ENCODE results near the gene TMEM175. TPM values are rescaled to one million over a fixed set of nuclear protein-coding genes. Genes with fewer than 3 reads are reported as not detected.
A peak's percentile ranks its signal among the peaks of the same experiment; 100 is the strongest.

The TMEM175 gene
- total RNA-seq, 5 donors from 2014 or later (not counting 1 experiment from before 2014, with no cell fraction given): 44.3 to 60.9 (median 53.0) TPM

GRCh38 chr4:907691-908425, 24.4 kb upstream of the TMEM175 start:
- 93% methylated on average over 31 of the region's 35 CpGs for WGBS (ENCODE audit: insufficient coverage)
- ChIA-PET CTCF (no interaction called here), POLR2A (no interaction called here)
- Histone ChIP-seq H3K27me3 (replicated peaks in 1 of 2; ENCODE audit: control insufficient read depth in 2 of 2, extremely low read depth in 1 of 2, insufficient read depth in 2 of 2, low read length in 1 of 2) (no peaks in the 10 kb centered on the region), H3K9me3 (no peaks in the 10 kb centered on the region), H3K4me3 (ENCODE audit: control insufficient read depth in 1 of 2, extremely low read depth in 1 of 2, low read length in 1 of 2) (no peak overlapping the region), H3K27ac (ENCODE audit: low read length) (no peak overlapping the region), H3K36me3 (ENCODE audit: control insufficient read depth in 2 of 2, extremely low read depth in 1 of 2, insufficient read depth in 1 of 2, low read length in 1 of 2) (peaks cover 19 to 69% of the 10 kb centered on the region in 2 donors), H3K4me1 (ENCODE audit: control insufficient read depth in 1 of 2, extremely low read depth in 1 of 2, insufficient read depth in 2 of 2, low read length in 2 of 2) (no peaks in the 10 kb centered on the region)
- Mint-ChIP-seq H3K27me3 (no peaks in the 10 kb centered on the region), H3K27ac (no peak overlapping the region), H3K9me3 (no peaks in the 10 kb centered on the region), H3K4me1 (peaks cover 0 to 2% (median 1%) of the 10 kb centered on the region in 3 donors), H3K4me3 (no peak overlapping the region), H3K36me3 (peaks cover 30% of the 10 kb centered on the region)
- ATAC-seq (replicated peaks in 1 of 4) (no peak), DNase-seq (no peak)

- ChIA-PET POLR2A (no interaction called here), CTCF (no interaction called here)
- 98% methylated on average over 21 of the region's 26 CpGs for WGBS (ENCODE audit: insufficient coverage)
- H3K9me3 ChIP-seq: no peaks in the 10 kb centered on the region
- Mint-ChIP-seq H3K4me1 (peaks cover 0 to 4% (median 2%) of the 10 kb centered on the region in 3 donors), H3K27ac (no peak overlapping the region), H3K9me3 (no peaks in the 10 kb centered on the region), H3K36me3 (peaks cover 26% of the 10 kb centered on the region), H3K27me3 (no peaks in the 10 kb centered on the region), H3K4me3 (no peak overlapping the region)
- H3K4me1 ChIP-seq (ENCODE audit: control insufficient read depth in 1 of 2, extremely low read depth in 1 of 2, insufficient read depth in 2 of 2, low read length in 2 of 2): no peaks in the 10 kb centered on the region
- H3K27me3 ChIP-seq (replicated peaks in 1 of 2; ENCODE audit: control insufficient read depth in 2 of 2, extremely low read depth in 1 of 2, insufficient read depth in 2 of 2, low read length in 1 of 2): no peaks in the 10 kb centered on the region
- no peak overlapping the region for H3K27ac ChIP-seq (ENCODE audit: low read length)
- H3K4me3 ChIP-seq (ENCODE audit: control insufficient read depth in 1 of 2, extremely low read depth in 1 of 2, low read length in 1 of 2): no peak overlapping the region
- ATAC-seq (replicated peaks in 1 of 4) (no peak), DNase-seq (no peak)
- H3K36me3 ChIP-seq (ENCODE audit: control insufficient read depth in 2 of 2, extremely low read depth in 1 of 2, insufficient read depth in 1 of 2, low read length in 1 of 2): peaks cover 23 to 67% of the 10 kb centered on the region in 2 donors
Measured at GRCh38 chr4:909131-909571, 23.1 kb upstream of the TMEM175 start.

- Histone ChIP-seq H3K36me3 (ENCODE audit: control insufficient read depth in 2 of 2, extremely low read depth in 1 of 2, insufficient read depth in 1 of 2, low read length in 1 of 2) (peaks cover 23 to 63% of the 10 kb centered on the region in 2 donors), H3K27me3 (replicated peaks in 1 of 2; ENCODE audit: control insufficient read depth in 2 of 2, extremely low read depth in 1 of 2, insufficient read depth in 2 of 2, low read length in 1 of 2) (no peaks in the 10 kb centered on the region), H3K9me3 (no peaks in the 10 kb centered on the region), H3K4me3 (ENCODE audit: control insufficient read depth in 1 of 2, extremely low read depth in 1 of 2, low read length in 1 of 2) (no peak overlapping the region), H3K4me1 (ENCODE audit: control insufficient read depth in 1 of 2, extremely low read depth in 1 of 2, insufficient read depth in 2 of 2, low read length in 2 of 2) (peaks cover 0 to 3% of the 10 kb centered on the region in 2 experiments), H3K27ac (ENCODE audit: low read length) (no peak overlapping the region)
- CTCF ChIA-PET: no interaction called here
- Mint-ChIP-seq H3K4me3 (no peak overlapping the region), H3K9me3 (no peaks in the 10 kb centered on the region), H3K27ac (no peak overlapping the region), H3K27me3 (no peaks in the 10 kb centered on the region), H3K36me3 (peaks cover 23% of the 10 kb centered on the region), H3K4me1 (peaks cover under 1 to 6% (median 4%) of the 10 kb centered on the region in 3 donors)
- no peak for DNase-seq
- POLR2A ChIA-PET: no interaction called here
- no peak for ATAC-seq (replicated peaks in 1 of 4)
- WGBS (ENCODE audit: insufficient coverage): 96% methylated on average over 12 of the region's 12 CpGs
Measured at GRCh38 chr4:909821-910220, 22.4 kb upstream of the TMEM175 start.

- no peaks in the 10 kb centered on the region for H3K27me3 Mint-ChIP-seq
- H3K9me3 Mint-ChIP-seq: no peaks in the 10 kb centered on the region
- Histone ChIP-seq H3K27me3 (replicated peaks in 1 of 2; ENCODE audit: control insufficient read depth in 2 of 2, extremely low read depth in 1 of 2, insufficient read depth in 2 of 2, low read length in 1 of 2) (no peaks in the 10 kb centered on the region), H3K4me3 (ENCODE audit: control insufficient read depth in 1 of 2, extremely low read depth in 1 of 2, low read length in 1 of 2) (no peak overlapping the region), H3K27ac (ENCODE audit: low read length) (no peak overlapping the region), H3K36me3 (ENCODE audit: control insufficient read depth in 2 of 2, extremely low read depth in 1 of 2, insufficient read depth in 1 of 2, low read length in 1 of 2) (peaks cover 23 to 61% of the 10 kb centered on the region in 2 donors), H3K4me1 (ENCODE audit: control insufficient read depth in 1 of 2, extremely low read depth in 1 of 2, insufficient read depth in 2 of 2, low read length in 2 of 2) (peaks cover 2 to 9% of the 10 kb centered on the region in 2 experiments), H3K9me3 (no peaks in the 10 kb centered on the region)
- no peak overlapping the region for H3K27ac Mint-ChIP-seq
- DNase-seq (no peak), ATAC-seq (replicated peaks in 1 of 4) (no peak)
- peaks cover 8 to 13% (median 11%) of the 10 kb centered on the region in 3 donors for H3K4me1 Mint-ChIP-seq
- H3K4me3 Mint-ChIP-seq: no peak overlapping the region
- WGBS (ENCODE audit: insufficient coverage): 98% methylated on average over 25 of the region's 26 CpGs
- CTCF ChIA-PET: no interaction called here
- POLR2A ChIA-PET: no interaction called here
- H3K36me3 Mint-ChIP-seq: peaks cover 18% of the 10 kb centered on the region
Measured at GRCh38 chr4:910366-911091, 21.7 kb upstream of the TMEM175 start.

GRCh38 chr4:911221-911751, 21.0 kb upstream of the TMEM175 start:
- no peaks in the 10 kb centered on the region for H3K27me3 Mint-ChIP-seq

GRCh38 chr4:911871-912490, 20.3 kb upstream of the TMEM175 start:
- Histone ChIP-seq H3K27me3 (replicated peaks in 1 of 2; ENCODE audit: control insufficient read depth in 2 of 2, extremely low read depth in 1 of 2, insufficient read depth in 2 of 2, low read length in 1 of 2) (no peaks in the 10 kb centered on the region), H3K4me1 (ENCODE audit: control insufficient read depth in 1 of 2, extremely low read depth in 1 of 2, insufficient read depth in 2 of 2, low read length in 2 of 2) (peaks cover 2 to 16% of the 10 kb centered on the region in 2 experiments), H3K27ac (ENCODE audit: low read length) (no peak overlapping the region), H3K9me3 (no peaks in the 10 kb centered on the region), H3K4me3 (ENCODE audit: control insufficient read depth in 1 of 2, extremely low read depth in 1 of 2, low read length in 1 of 2) (no peak overlapping the region), H3K36me3 (ENCODE audit: control insufficient read depth in 2 of 2, extremely low read depth in 1 of 2, insufficient read depth in 1 of 2, low read length in 1 of 2) (peaks cover 23 to 58% of the 10 kb centered on the region in 2 donors)
- no peak for ATAC-seq (replicated peaks in 1 of 4)
- Mint-ChIP-seq H3K27me3 (no peaks in the 10 kb centered on the region), H3K27ac (peak overlapping the region in 1 of 2 donors; percentile 28), H3K36me3 (peaks cover 13% of the 10 kb centered on the region), H3K9me3 (no peaks in the 10 kb centered on the region), H3K4me1 (peaks cover 22 to 28% (median 26%) of the 10 kb centered on the region in 3 donors), H3K4me3 (no peak overlapping the region)
- POLR2A ChIA-PET: no interaction called here
- CTCF ChIA-PET: interaction anchor here in 1 of 2 donors (0.8 kb wide), 1 partner anchor 12 kb away, joined by 5 read pairs; no protein-coding TSS in a partner anchor
- WGBS (ENCODE audit: insufficient coverage): 96% methylated on average over 24 of the region's 29 CpGs
- DNase-seq: no peak

More at GRCh38 chr4:911221-911751, 21.0 kb upstream of the TMEM175 start:
- Mint-ChIP-seq H3K27ac (no peak overlapping the region), H3K4me3 (no peak overlapping the region), H3K4me1 (peaks cover 15 to 21% (median 19%) of the 10 kb centered on the region in 3 donors), H3K36me3 (peaks cover 18% of the 10 kb centered on the region), H3K9me3 (no peaks in the 10 kb centered on the region)
- Histone ChIP-seq H3K9me3 (no peaks in the 10 kb centered on the region), H3K4me3 (ENCODE audit: control insufficient read depth in 1 of 2, extremely low read depth in 1 of 2, low read length in 1 of 2) (no peak overlapping the region), H3K36me3 (ENCODE audit: control insufficient read depth in 2 of 2, extremely low read depth in 1 of 2, insufficient read depth in 1 of 2, low read length in 1 of 2) (peaks cover 23 to 59% of the 10 kb centered on the region in 2 donors), H3K27me3 (replicated peaks in 1 of 2; ENCODE audit: control insufficient read depth in 2 of 2, extremely low read depth in 1 of 2, insufficient read depth in 2 of 2, low read length in 1 of 2) (no peaks in the 10 kb centered on the region), H3K27ac (ENCODE audit: low read length) (no peak overlapping the region), H3K4me1 (ENCODE audit: control insufficient read depth in 1 of 2, extremely low read depth in 1 of 2, insufficient read depth in 2 of 2, low read length in 2 of 2) (peaks cover 2 to 12% of the 10 kb centered on the region in 2 experiments)
- DNase-seq (no peak), ATAC-seq (replicated peaks in 1 of 4) (no peak)
- ChIA-PET POLR2A (no interaction called here), CTCF (interaction anchor here in 1 of 2 donors (0.8 kb wide), 1 partner anchor 13 kb away, joined by 5 read pairs; no protein-coding TSS in a partner anchor)
- over 99% methylated on average over 19 of the region's 23 CpGs for whole genome bisulfite sequencing (ENCODE audit: insufficient coverage)
